ENCODE data around the gene ANKRD30A.
"Not testable (repeated sequence)": the region's sequence is repeated elsewhere in the genome, so short reads cannot be mapped to it uniquely, and the experiment has no call there.

Gene ANKRD30A, protein sequence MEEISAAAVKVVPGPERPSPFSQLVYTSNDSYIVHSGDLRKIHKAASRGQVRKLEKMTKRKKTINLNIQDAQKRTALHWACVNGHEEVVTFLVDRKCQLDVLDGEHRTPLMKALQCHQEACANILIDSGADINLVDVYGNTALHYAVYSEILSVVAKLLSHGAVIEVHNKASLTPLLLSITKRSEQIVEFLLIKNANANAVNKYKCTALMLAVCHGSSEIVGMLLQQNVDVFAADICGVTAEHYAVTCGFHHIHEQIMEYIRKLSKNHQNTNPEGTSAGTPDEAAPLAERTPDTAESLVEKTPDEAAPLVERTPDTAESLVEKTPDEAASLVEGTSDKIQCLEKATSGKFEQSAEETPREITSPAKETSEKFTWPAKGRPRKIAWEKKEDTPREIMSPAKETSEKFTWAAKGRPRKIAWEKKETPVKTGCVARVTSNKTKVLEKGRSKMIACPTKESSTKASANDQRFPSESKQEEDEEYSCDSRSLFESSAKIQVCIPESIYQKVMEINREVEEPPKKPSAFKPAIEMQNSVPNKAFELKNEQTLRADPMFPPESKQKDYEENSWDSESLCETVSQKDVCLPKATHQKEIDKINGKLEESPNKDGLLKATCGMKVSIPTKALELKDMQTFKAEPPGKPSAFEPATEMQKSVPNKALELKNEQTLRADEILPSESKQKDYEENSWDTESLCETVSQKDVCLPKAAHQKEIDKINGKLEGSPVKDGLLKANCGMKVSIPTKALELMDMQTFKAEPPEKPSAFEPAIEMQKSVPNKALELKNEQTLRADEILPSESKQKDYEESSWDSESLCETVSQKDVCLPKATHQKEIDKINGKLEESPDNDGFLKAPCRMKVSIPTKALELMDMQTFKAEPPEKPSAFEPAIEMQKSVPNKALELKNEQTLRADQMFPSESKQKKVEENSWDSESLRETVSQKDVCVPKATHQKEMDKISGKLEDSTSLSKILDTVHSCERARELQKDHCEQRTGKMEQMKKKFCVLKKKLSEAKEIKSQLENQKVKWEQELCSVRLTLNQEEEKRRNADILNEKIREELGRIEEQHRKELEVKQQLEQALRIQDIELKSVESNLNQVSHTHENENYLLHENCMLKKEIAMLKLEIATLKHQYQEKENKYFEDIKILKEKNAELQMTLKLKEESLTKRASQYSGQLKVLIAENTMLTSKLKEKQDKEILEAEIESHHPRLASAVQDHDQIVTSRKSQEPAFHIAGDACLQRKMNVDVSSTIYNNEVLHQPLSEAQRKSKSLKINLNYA (N-terminal part only)

DNA sequence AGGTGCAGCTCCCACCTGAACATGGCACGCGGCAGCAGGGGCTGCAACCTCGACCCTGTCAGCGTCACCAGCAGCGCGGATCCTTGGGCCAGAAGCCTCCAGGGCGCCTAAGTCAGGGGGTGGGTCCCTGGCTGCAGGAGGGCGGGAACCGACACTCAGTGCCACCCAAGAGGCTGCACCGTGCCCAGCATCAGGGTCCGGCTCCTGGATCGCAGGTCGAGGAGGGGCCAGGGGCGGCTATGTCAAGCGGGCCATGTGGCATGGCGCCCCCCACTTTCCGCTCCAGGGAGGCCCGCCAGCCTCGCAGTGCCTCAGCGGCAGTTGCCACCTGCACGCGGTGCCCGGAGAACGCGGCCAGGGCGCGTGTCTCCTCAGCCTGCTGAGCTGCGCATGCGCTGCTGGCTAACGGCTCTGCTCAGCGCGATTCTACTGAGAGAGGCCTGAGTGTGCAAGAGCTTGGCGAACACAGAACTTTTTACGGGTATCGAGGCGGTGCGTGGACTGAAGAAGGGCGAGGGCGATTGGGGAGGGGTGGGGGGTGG lies at the start of gene ANKRD30A:
ANKRD30A (plus strand) TSS at position 408 of the 542 bp plus-strand sequence. CDS start 190 bp downstream, outside the sequence.
- no peak for DNase-seq

DNA sequence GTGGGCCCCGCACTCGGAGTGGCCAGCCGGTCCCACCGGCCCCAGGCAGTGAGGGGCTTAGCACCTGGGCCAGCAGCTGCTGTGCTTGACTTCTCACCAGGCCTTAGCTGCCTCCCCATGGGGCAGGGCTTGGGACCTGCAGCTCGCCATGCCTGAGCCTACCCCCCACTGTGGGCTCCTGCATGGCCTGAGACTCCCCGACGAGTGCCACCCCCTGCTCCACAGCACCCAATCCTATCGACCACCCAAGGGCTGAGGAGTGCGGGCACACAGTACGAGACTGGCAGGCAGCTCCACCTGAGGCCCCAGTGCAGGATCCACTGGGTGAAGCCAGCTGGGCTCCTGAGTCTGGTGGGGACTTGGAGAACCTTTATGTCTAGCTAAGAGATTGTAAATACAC lies 49.3 kb upstream of the ANKRD30A start:
- not testable (repeated sequence) for DNase-seq

DNA sequence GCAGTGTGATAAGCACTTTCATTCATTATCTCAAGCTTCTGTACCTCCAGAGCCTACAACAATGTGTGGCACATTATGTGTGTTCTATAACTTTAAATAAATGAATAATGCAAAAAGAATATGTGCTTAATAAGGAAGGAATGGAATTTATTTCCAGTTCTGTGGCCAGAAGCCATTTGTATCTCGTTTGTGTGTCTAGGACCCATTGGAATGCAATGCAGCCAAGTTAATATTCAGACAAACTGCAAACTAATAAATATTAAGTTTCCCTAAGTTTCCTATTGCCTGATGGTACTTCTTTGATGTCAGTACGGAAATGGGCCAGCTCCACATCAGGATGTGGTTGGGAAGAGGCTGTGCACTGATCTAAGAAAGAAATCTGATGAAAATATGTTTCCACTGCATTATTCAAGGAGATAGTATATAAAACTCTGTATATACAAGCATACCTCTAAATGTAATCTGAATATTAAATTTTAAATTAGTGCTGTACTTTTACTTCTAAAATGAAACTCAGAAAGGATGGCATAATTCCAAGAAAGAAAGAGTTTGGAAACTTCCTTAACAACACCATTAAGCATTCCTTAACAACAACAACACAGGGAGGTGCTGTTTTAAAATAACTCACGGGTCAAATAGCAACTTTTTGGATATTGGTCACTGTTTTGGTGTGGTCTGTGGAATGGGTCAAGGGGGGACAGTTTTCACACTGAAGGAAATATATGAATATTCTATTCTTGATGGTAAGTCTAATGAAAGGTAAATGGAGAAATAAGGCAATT lies 29.4 kb upstream of the ANKRD30A start:
- DNase-seq, result no peak

DNA sequence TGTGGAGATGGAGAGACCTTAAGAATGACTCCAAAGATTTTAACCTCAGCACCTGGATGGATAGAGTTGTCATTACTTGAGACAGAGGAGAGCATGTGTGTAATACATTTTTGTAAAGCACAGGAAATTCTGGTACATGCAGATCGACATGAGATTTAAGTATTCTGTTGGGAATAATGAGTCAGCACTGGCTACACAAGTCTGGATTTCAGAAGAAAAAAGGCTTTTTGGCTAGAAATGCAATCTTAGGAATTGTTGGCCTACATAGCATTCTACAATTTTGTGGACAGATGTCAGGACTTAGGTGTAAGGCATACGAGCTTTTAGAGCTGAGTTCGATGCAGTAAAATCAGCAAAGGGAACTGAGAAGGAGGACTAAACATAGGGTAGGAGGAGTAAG lies 24.1 kb upstream of the ANKRD30A start:
- DNase-seq, result no peak

DNA sequence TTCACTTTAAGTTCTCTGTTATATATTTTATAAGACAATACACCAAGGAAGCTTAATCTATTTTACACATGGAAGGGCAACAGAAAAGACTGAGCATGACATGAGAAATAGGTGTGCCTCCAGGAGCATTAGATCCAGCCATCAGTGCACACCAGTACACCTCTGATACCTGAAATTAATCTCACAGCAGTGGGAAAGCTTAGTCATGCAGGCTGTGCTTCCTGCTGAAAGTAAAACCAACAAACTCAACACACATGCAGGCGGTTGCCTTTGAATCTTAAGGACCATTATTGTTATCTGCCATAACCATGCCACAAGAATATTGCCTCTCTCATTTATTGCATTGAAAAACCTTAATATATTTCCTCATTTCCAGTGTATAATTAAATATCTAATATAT lies 16.4 kb upstream of the ANKRD30A start:
- DNase-seq, result no peak

DNA sequence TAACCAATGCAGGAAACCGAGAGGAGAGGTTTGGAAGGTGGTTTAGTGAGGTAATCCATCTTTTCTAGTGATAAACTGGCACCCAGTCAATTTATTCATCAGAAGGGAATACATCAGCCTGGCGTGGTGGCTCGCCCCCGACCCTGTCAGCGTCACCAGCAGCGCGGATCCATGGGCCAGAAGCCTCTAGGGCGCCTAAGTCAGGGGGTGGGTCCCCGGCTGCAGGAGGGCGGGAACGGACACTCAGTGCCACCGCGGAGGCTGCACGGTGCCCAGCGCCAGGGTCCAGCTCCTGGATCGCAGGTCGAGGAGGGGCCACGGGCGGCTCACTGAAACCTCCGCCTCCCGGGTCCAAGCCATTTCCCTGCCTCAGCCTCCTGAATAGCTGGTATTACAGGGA lies 866 bp upstream of the ANKRD30A start:
- DNase-seq, result no peak

DNA sequence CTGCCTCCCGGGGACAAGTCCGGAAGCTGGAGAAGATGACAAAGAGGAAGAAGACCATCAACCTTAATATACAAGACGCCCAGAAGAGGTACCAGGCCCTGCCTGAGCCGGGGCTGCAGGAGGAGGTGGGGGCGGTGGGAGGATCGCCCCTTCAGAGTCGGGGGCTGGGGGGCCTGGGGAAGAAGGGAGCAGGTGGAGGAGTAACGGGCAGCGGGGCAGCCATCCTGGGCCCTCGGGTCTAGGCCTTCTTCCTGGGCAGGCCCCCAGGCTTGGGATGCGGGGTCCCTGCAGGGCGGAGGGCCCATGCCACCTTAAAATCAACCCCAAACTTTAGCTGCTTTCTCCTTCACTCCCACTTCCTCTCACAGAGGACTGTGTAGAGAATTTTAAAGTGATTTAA lies 523 bp downstream of the ANKRD30A start:
- DNase-seq, result no peak

DNA sequence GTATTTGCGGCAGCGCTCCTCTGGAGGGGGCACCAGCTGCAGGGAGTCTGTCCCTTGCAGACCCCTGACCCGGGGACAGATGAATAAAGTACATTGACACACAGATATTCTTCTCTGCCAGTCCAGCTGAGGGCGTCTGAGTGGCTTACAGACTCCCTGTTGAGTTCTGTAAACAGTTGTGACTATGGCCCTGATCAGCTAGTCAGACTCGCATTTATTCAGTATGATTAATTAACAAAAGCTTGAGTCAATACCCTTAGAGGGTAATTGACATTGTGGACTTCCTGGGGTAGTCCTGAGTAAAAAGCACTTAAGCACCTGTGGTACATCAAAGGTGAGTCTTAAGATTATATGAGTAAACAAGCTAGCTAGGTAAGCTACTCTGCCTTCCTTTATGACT lies 21.0 kb downstream of the ANKRD30A start:
- no peak for DNase-seq

DNA sequence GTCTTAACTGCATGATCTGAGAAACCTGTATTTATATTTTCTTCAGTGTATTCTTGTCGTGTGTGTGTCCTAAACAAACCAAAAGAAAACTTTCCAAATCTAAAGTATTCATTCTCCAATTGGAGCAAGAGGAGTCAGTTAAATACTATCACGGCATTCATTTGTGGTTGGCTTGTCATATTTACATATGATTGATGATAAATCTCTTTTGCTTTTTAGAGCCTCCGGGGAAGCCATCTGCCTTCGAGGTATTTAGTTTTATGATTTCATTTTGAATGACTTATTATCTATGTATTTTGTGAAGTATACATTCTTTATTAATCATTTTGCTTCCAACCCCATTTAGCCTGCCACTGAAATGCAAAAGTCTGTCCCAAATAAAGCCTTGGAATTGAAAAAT lies 37.0 kb downstream of the ANKRD30A start:
- DNase-seq, result not testable (repeated sequence)

DNA sequence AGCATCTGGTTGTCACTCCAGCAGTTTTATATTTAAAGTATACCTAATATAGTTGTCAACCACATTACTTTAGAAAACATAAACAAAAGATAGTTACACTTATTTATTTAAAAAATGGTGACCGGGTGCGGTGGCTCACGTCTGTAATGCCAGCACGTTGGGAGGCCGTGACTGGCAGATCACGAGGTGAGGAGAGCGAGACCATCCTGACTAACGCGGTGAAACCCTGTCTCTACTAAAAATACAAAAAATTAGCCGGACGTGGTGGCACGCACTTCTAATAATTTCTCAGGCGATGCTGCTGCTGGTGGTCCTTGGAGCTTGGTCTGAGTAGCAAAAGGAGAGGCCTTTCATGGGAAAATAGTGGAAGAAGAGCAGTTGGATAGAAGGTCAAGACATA lies 46.5 kb downstream of the ANKRD30A start:
- DNase-seq, result not testable (repeated sequence)

DNA sequence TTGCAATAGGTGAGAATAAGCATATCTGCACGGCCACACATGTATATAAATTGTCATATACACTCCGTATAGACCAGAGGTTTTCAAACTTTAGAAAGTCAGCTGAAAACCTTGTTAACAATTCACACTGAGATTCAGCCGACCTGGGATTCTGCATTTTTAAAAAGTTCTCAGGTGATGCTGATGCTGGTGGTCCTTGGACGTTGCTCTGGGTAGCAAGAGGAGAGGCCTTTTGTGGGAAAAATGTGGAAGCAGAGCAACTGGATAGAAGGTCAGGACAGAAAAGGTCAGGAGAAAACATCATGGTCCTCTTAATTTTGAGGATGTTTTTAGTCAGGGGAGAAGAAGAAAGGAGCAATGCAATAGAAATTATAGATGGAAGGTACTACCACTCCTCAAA lies 52.9 kb downstream of the ANKRD30A start:
- DNase-seq, result not testable (repeated sequence)

DNA sequence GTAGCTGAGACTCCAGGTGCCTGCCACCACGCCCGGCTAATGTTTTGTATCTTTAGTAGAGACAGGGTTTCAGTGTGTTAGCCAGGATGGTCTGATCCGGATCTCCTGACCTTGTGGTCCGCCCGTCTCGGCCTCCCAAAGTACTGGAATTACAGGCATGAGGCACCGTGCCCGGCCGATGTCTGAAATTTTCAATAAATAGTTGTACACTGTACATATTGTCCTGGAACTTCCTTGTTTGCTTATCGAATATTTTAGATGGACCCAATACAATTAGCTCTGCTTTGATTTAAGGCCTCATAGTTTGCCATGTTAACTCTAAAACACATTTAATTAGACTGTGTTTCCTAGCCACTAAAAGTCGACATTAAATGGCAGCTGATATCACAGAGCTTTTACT lies 57.3 kb downstream of the ANKRD30A start:
- DNase-seq, result not testable (repeated sequence)

DNA sequence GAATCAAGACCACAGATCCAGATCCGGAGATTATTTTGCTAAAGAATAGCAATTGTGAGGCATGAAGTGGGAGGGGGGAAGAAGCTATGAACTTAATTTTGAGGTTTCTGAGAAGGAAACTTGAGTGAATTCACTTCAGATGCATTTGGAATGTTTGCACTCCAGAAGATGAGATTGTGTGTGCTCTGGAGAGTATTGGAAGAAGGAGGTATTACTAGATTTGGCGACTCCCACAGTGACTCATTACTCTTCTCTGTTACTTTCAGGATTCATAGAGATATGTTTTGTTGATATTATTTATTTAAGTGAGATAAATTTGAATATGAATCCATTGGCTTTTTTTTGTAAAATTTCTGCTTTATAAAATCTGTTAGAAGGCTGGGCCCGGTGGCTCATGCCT lies 80.7 kb downstream of the ANKRD30A start:
- no peak for DNase-seq

DNA sequence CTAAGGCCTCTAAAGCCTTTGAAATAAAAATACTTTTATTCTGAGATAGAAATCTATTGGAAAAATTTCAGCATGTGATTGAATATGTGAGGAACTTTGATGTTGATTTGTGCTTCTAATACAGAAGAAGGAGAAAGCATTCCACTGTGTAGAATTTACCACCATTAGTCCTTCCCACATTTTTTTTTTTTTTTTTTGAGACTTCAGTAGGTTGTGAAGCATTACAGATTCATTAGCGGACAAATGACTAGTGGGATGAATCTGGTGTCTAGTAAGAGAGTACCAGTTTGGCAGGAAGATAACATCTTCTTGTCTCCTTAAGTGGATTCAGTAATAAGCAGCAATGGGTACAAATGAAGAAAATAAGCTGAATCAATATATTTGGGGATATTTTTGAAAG lies 95.5 kb downstream of the ANKRD30A start:
- DNase-seq, result no peak

DNA sequence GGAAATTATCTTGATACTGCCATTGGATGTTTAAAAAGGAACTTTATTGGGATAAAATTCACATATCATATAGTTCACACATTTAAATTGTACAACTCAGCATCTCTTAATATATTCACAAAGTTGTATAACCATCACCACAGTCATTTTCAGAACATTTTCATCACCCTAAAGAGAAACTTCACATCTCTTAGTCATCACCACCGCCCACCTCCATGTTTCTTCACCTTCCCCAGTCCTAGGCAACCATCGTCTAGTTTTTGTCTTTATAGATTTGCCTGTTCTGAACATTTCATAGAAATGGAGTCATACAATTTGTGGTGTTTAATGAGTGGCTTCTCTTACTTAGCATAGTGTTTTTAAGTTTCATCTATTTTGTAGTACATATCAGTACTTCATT lies 96.6 kb downstream of the ANKRD30A start:
- no peak for DNase-seq

DNA sequence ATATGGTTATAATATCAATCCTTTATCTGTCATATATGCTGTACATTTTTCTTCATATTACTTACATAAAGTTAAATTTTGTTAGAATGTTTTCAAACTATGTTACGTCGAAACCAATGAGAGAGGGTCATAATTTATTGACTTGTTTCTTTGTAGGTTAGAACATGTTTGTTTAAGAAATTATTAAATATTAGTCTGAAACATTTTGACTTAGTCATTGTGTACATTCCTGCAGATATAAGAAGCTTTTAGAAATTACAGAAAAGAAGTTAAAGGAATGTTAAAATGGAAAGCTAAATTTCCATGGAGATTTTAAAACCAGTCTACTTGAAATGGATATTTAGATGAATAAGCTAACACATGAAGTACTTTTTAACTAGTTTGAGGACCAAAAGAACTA lies 99.8 kb downstream of the ANKRD30A start:
- DNase-seq, result no peak

DNA sequence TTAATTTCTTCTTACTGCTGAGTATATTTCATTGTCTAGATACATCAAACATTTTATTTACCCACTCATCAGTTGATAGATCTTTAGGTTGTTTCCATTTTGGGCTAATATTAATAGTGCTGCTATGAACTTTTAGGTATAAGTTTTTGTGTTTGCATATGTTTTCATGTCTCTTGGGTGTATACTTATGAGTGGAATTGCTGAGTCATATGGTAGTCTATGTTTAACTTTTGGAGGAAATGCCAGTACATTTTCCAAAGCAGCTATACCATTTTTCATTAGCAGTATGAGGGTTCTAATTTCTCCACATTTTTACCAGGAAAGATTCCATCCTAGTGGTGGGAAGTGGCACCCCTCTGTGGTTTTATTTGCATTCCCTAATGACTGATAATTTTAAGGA lies 101.1 kb downstream of the ANKRD30A start:
- DNase-seq, result no peak

DNA sequence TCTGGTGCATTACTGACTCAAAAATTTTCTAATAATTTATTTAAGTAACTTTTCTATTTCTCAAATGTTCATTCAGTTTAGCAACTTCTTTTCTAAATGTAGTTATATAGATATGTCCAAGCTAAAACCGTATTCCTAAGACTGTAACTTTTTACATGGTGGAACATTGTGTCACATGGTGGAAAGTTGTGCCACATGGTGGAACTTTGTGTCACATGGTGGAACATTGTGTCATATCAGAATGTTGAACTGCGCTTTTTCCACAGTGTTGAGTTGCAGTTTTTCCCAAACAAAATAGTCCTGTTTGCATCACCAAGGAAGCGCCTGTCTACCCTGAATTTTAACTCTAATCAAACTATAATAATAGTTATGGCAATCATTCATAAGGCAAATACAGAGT lies 109.3 kb downstream of the ANKRD30A start:
- no peak for DNase-seq

DNA sequence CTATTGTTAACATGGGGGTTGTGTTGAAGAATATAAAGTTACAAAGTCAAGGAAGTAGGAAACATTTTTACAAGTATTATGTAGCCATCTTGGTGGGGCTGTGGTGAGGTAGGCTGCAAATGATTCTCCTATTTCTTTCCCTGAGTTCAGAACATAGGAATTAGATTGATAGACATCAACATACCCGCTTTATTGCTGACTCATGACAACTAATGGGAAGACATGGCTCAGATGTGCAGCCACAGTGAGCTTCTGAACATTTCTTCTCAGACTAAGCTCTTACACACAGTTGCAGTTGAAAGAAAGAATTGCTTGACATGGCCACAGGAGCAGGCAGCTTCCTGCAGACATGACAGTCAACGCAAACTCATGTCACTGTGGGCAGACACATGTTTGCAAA lies 110.7 kb downstream of the ANKRD30A start:
- no peak for DNase-seq

DNA sequence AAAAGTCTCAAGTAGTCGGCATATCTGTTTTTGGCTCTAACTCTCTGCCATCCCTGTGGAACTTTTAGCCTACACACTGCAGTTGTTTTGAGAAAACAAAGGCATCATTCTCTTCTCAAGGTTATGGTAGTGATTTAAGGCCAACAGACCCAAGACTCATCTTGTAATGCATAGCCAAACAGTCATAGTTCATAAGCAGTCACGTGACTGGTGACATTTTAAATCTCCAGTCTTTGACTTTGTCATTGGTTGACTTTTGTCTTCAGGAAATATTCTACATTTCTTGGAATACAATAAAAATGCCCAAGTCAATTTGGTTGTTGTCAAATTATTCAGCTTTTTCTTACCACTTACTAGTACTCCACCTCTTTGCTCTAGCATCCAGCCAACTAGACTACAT lies 114.8 kb downstream of the ANKRD30A start:
- no peak for DNase-seq

DNA sequence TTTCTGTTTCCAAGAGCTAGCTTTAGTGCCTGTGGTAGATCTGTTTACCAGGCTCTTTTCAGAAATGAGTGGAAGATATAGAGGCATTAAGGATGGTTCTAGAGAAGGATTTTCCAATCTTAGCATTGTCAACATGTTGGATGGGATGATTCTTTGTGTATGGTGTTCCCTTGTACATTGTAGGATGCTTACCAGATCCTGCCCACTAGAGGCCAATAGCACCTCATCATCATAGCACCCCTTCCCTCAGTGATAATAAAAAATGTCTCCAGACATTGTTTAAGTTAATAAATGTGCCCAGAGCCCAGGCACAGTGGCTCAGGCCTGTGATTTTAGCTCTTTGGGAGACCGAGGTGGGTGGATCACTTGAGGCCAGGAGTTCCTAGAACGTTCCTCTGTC lies 121.2 kb downstream of the ANKRD30A start:
- no peak for DNase-seq

DNA sequence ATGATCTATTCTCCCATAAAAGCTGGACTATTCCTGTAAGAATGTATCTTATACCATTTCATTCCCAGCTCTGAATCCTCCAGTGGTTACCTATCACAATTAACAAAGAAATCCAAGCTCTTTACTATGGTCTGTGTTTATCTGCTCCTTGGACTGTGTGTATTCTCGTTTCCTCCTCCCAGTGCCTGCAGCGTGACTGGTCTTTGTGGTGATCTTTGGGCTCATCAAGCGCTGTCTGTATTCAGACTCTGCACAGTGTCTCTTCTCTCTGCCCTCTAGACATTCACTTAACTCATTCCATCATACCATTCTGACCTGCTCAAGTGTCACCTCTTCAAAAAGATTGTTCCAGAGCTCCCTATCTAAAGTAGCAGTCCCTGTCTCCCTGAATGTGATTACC lies 130.4 kb downstream of the ANKRD30A start:
- not testable (repeated sequence) for DNase-seq

All from NCI-H187 (cell line).